A549 (cell line): ENCODE measurements around the gene TAF13. TPM values are rescaled to one million over a fixed set of nuclear protein-coding genes. Genes with fewer than 3 reads are reported as not detected.

Experiments
- ATAC-seq, 2 experiments: fragments of 200-7000 bp in 1 of 2; fragments of >200 bp in 1 of 2; cut with Nextera tagmentation in 1 of 2; cut with Tn5 transposase in 1 of 2; 3 replicates each; pipeline versions ENCODE4 v1.8.0 to v1.9.1; 2018 to 2020; ENCODE audit warnings: mild to moderate bottlenecking in 1 of 2, moderate library complexity in 1 of 2
- CTCF ChIA-PET: fragments of 300-600 bp; sonication (Branson Sonifier 250); formaldehyde crosslinking; extraction: SDS; loops from one replicate; lab custom pipeline; 2021; ENCODE audit warnings: antibody characterized with exemption, inconsistent platforms; lab: Yijun Ruan, JAX
- POLR2A ChIA-PET: fragments of 350-600 bp; formaldehyde crosslinking; extraction: SDS; loops from one replicate; lab custom pipeline; 2021; ENCODE audit warnings: antibody characterized with exemption, inconsistent platforms; lab: Yijun Ruan, JAX
- DNase-seq, 2 experiments: peaks; one replicate each; pipeline versions ENCODE4 v3.0.0 to v3.0.0-alpha.2; 2011 to 2016; ENCODE audit warnings: low read depth in 1 of 2, low spot score in 1 of 2
- FAIRE-seq: peaks from 2 replicates; lab custom pipeline; 2011; peaks lifted over from hg19 to GRCh38; lab: Jason Lieb, UNC
- H3K27ac ChIP-seq, 2 experiments: fragments of >200 bp; sonication (Bioruptor Twin); formaldehyde crosslinking; 3 replicates each; pipeline ENCODE4 v1.5.1; 2016 to 2017
- H3K4me1 ChIP-seq: fragments of >200 bp; sonication (Bioruptor Twin); formaldehyde crosslinking; 3 replicates; pipeline ENCODE4 v1.6.1; 2016
- H3K4me2 ChIP-seq: fragments of >200 bp; sonication (Bioruptor Twin); formaldehyde crosslinking; 3 replicates; pipeline ENCODE4 v1.6.1; 2016
- H3K4me3 ChIP-seq: fragments of >200 bp; sonication (Bioruptor Twin); formaldehyde crosslinking; 3 replicates; pipeline ENCODE4 v1.5.1; 2016
- H3K9me3 ChIP-seq: fragments of >200 bp; sonication (Bioruptor Twin); formaldehyde crosslinking; 3 replicates; pipeline ENCODE4 v1.6.1; 2016
- BCL3 ChIP-seq: fragments of >200 bp; sonication (Bioruptor Twin); formaldehyde crosslinking; IDR thresholded peaks from 3 replicates; pipeline ENCODE4 v1.6.1; 2016
- CBX2 ChIP-seq: fragments of 200-600 bp; sonication (generic); IDR thresholded peaks from 2 replicates; pipeline ENCODE4 v1.6.1; 2016; ENCODE audit warnings: low read depth, mild to moderate bottlenecking, borderline replicate concordance
- CHD4 ChIP-seq: fragments of 200-600 bp; sonication (generic); IDR thresholded peaks from 2 replicates; pipeline ENCODE4 v1.6.1; 2016; ENCODE audit warnings: antibody characterized with exemption, mild to moderate bottlenecking, borderline replicate concordance
- CTCF ChIP-seq: fragments of >200 bp; sonication (Bioruptor Twin); formaldehyde crosslinking; IDR thresholded peaks from 3 replicates; pipeline ENCODE4 v1.5.1; 2016
- GATA3 ChIP-seq: IDR thresholded peaks from 2 replicates; pipeline ENCODE4 v1.6.1; 2012; ENCODE audit warnings: borderline replicate concordance
- MAFK ChIP-seq: fragments of 450-650 bp; IDR thresholded peaks from 2 replicates; pipeline ENCODE4 v1.6.1; 2014; ENCODE audit not compliant: partially characterized antibody
- MAX ChIP-seq: IDR thresholded peaks from 2 replicates; pipeline ENCODE4 v1.6.1; 2012
- PBX3 ChIP-seq: IDR thresholded peaks from 2 replicates; pipeline ENCODE4 v1.6.1; 2012
- RAD21 ChIP-seq, 2 experiments: fragments of >200 bp in 1 of 2; sonication (Bioruptor Twin) in 1 of 2; formaldehyde crosslinking in 1 of 2; IDR thresholded peaks in 1 of 2; conservative IDR thresholded peaks in 1 of 2; 2 replicates in 1 of 2; 3 replicates in 1 of 2; pipeline ENCODE4 v1.6.1; 2012 to 2018; ENCODE audit warnings: inconsistent platforms in 1 of 2
- SMC3 ChIP-seq: fragments of >200 bp; sonication (Bioruptor Twin); formaldehyde crosslinking; IDR thresholded peaks from 3 replicates; pipeline ENCODE4 v1.6.1; 2018; ENCODE audit warnings: inconsistent platforms
- SREBF2 ChIP-seq: fragments of 450-650 bp; IDR thresholded peaks from 2 replicates; pipeline ENCODE4 v1.6.1; 2014; ENCODE audit warnings: mild to moderate bottlenecking, moderate library complexity
- WGBS: methylation state at CpG from one replicate; pipeline ENCODE4 v1.1.6; 2017; ENCODE audit errors: missing lambda C conversion rate; 5-methylcytosine and 5-hydroxymethylcytosine counted together
- polyA plus RNA-seq, 4 experiments: library from polyadenylated mRNA; depleted of rRNA in 3 of 4; stranded (reverse); fragments of >200 nt; fragmentation: RNase III in 1 of 4; extraction: RNeasy Plus Mini Kit Qiagen cat#74134 plus additional on column Dnase treatment in 1 of 4; gene quantifications; 2 replicates in 3 of 4; 3 replicates in 1 of 4; pipeline ENCODE4 v1.2.3, GENCODE V29; 2011 to 2017

TAF13 gene
- polyA plus RNA-seq, 2 of the 4 experiments (the other 2 are of a cell fraction), result 46.7 to 50.5 TPM

GRCh38 chr1:109112652-109113285 lies 37.0 kb upstream of the TAF13 start:
- Histone ChIP-seq H3K4me1 (peaks cover 17% of the 10 kb centered on the region; the same call in 2 of the 3 replicates), H3K4me2 (peak overlapping the region; percentile 97), H3K27ac (peak overlapping the region; percentile 16 to 71; a peak in 2 of 6 replicates), H3K9me3 (no peaks in the 10 kb centered on the region), H3K4me3 (peak overlapping the region; percentile 37)
- TF ChIP-seq CTCF (peak; percentile 80), CHD4 (no peak), RAD21 (conservative IDR thresholded peaks at IDR 0.05 in 1 of 2, IDR thresholded peaks at IDR 0.05 in 1 of 2) (peak; percentile 59 to 60), SMC3 (peak; percentile 65)
- CTCF ChIA-PET, result interaction anchor here (0.6 to 3.9 kb wide), 45 partner anchors 9 to 284 kb away, joined by 3 to 50 read pairs (median 4); partner anchors contain the start of genes SARS1, TAF13, TMEM167B and WDR47
- peak; percentile 80 to 84 for DNase-seq
- ATAC-seq, result peak; percentile 94 to 98
- FAIRE-seq, result no peak
- WGBS, result 52% methylated on average over 12 of the region's 31 CpGs
- POLR2A ChIA-PET, result interaction anchor here (1.0 to 4.3 kb wide), 2 partner anchors 12 to 86 kb away, joined by 4 to 30 read pairs; no protein-coding TSS in a partner anchor

- Histone ChIP-seq H3K4me1 (peaks cover 17% of the 10 kb centered on the region; the same call in 2 of the 3 replicates), H3K4me3 (peak overlapping the region; percentile 37), H3K9me3 (no peaks in the 10 kb centered on the region), H3K27ac (0 out of 6 replicates have a peak overlapping the region, but pooled peaks of 1 of the 2 experiments have one; percentile 16), H3K4me2 (peak overlapping the region; percentile 97)
- 33% methylated on average over 10 of the region's 10 CpGs for WGBS
- TF ChIP-seq SREBF2 (no peak), CTCF (peak; percentile 22; the same call in 1 of the 3 replicates), RAD21 (conservative IDR thresholded peaks at IDR 0.05 in 1 of 2, IDR thresholded peaks at IDR 0.05 in 1 of 2) (peak; percentile 48 to 68; a peak in 4 of 5 replicates), BCL3 (no peak)
- ChIA-PET POLR2A (interaction anchor here (1.0 to 4.3 kb wide), 2 partner anchors 12 to 86 kb away, joined by 4 to 30 read pairs; no protein-coding TSS in a partner anchor), CTCF (interaction anchor here (0.8 to 3.9 kb wide), 41 partner anchors 9 to 283 kb away, joined by 3 to 50 read pairs (median 5); partner anchors contain the start of genes SARS1, TAF13, TMEM167B and WDR47)
- DNase-seq, result peak; percentile 34 to 52
- peak; percentile 86 to 93 for ATAC-seq
- FAIRE-seq, result no peak
Observed at GRCh38 chr1:109112056-109112651, 36.4 kb upstream of the TAF13 start.

GRCh38 chr1:109111386-109112055 lies 35.7 kb upstream of the TAF13 start:
- peaks cover 13% of the 10 kb centered on the region; the same call in 2 of the 3 replicates for H3K4me1 ChIP-seq
- POLR2A ChIA-PET, result interaction anchor here (4.3 kb wide), 1 partner anchor 11 kb away, joined by 30 read pairs; no protein-coding TSS in a partner anchor
- 42% methylated on average over 5 of the region's 5 CpGs for whole genome bisulfite sequencing
- 0 out of 3 replicates have a peak overlapping the region, but pooled peaks have one; percentile 97 for H3K4me2 ChIP-seq
- H3K27ac ChIP-seq, result no peak overlapping the region
- CTCF ChIA-PET, result interaction anchor here (0.8 to 3.9 kb wide), 30 partner anchors 8 to 283 kb away, joined by 3 to 50 read pairs (median 6); partner anchors contain the start of genes TAF13, TMEM167B and WDR47
- no peaks in the 10 kb centered on the region for H3K9me3 ChIP-seq
- no peak overlapping the region for H3K4me3 ChIP-seq
- DNase-seq (no peak), ATAC-seq (no peak), FAIRE-seq (no peak)
- TF ChIP-seq CBX2 (no peak), MAX (no peak), PBX3 (no peak), GATA3 (no peak), MAFK (no peak)
- TF ChIP-seq, all 56 proteins: peak for 0
